Measurements from ENCODE around the gene IL17RA. TPM values are rescaled to one million over a fixed set of nuclear protein-coding genes. Genes with fewer than 3 reads are reported as not detected.

IL17RA gene
- polyA plus RNA-seq, 2 donors: 3.8 TPM

DNA sequence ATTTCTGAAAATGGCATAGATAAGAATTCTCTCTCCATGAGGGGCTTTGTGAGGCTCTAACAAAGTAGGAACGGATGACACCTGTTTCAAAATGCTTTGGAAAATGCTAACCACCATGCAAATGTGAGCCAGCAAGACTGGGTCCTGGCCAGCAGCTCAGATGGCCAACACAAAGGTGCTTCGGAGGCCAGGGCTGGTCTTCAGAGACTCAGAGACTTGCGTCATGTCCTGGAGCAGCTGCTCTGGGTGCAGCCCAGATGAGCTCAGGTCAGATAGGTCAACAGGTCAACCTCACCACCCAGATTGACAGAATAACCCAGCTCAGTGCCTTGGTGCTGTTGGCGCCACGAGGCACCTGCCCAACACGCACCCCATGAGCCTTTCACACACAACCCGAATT, 48.3 kb downstream of the IL17RA start:
- no peaks in the 10 kb centered on the region for H3K9me3 ChIP-seq (ENCODE audit: control insufficient read depth in 2 of 2, insufficient read depth in 1 of 2, low read depth in 1 of 2, low read length in 1 of 2)
- peaks cover 0 to 17% of the 10 kb centered on the region in 2 donors for H3K36me3 ChIP-seq (ENCODE audit: control insufficient read depth in 2 of 2, insufficient read depth in 2 of 2, low read length in 1 of 2)
- H3K27ac ChIP-seq (ENCODE audit: low read depth in 2 of 2, low read length in 1 of 2): no peak overlapping the region
- H3K4me1 ChIP-seq (ENCODE audit: control insufficient read depth in 2 of 2, insufficient read depth in 2 of 2, low read length in 1 of 2): no peaks in the 10 kb centered on the region
- H3K27me3 ChIP-seq (ENCODE audit: control insufficient read depth in 1 of 2, insufficient read depth in 2 of 2, low read length in 2 of 2): no peaks in the 10 kb centered on the region
- 90 to 93% methylated on average over 7 of the region's 7 CpGs for WGBS, 2 donors
- no peak overlapping the region for H3K4me3 ChIP-seq (ENCODE audit: low read depth in 1 of 2, low read length in 2 of 2)

DNA sequence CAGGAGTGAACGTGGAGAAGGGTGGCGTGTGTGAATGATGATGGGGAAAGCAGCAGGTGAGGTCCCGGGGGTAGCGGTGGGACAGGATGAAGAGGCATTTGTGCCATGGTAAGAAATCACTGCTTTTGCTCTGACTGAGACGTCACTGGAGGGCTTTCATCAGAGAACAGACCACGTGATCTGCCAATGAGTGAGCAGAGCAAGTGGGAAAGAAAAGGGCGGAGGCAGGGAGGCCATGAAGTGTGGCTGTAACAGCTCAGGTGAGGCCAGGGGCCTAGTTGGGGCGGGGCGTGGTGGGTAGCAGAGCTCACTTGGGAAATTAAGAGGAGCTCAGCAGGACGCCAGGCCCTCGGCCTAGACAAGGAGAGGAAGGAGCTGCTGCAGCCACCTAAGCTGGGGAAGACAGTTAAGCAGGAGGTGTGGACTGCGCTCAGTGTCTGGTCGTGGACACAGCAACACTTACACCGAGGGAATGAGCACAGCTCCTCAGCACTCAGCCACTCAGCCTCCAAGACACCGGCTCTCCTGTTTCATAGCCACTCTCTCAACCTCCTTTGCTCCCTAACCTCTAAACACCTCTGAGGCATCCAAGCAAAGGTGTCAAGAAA, 50.5 kb downstream of the IL17RA start:
- H3K36me3 ChIP-seq (ENCODE audit: control insufficient read depth in 2 of 2, insufficient read depth in 2 of 2, low read length in 1 of 2): peaks cover 0 to 29% of the 10 kb centered on the region in 2 donors
- no peaks in the 10 kb centered on the region for H3K4me1 ChIP-seq (ENCODE audit: control insufficient read depth in 2 of 2, insufficient read depth in 2 of 2, low read length in 1 of 2)
- H3K4me3 ChIP-seq (ENCODE audit: low read depth in 1 of 2, low read length in 2 of 2): no peak overlapping the region
- 89 to 90% methylated on average over 15 of the region's 15 CpGs for WGBS, 2 donors
- no peak overlapping the region for H3K27ac ChIP-seq (ENCODE audit: low read depth in 2 of 2, low read length in 1 of 2)
- no peaks in the 10 kb centered on the region for H3K27me3 ChIP-seq (ENCODE audit: control insufficient read depth in 1 of 2, insufficient read depth in 2 of 2, low read length in 2 of 2)
- no peaks in the 10 kb centered on the region for H3K9me3 ChIP-seq (ENCODE audit: control insufficient read depth in 2 of 2, insufficient read depth in 1 of 2, low read depth in 1 of 2, low read length in 1 of 2)

DNA sequence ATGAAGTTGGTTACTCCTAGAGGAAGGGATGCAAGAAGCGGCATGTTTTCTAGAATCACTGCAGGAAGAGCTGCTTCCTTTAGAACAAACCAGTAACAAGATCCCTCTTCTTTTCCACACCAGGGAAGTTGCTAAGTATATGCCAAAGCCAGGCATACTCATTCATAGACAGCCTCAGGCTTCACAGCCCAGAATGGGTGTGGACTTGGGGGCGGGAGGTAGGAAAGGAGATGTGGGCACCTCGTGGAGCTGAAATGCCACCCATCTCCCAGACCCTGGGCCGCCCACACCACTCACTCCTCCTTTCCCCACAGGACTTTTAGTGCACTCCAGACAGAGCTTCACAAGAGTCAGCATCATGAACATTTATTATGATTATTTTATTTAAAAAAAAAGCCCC, 52.4 kb downstream of the IL17RA start:
- 77 to 86% methylated on average over 4 of the region's 4 CpGs for WGBS, 2 donors
- no peaks in the 10 kb centered on the region for H3K4me1 ChIP-seq (ENCODE audit: control insufficient read depth in 2 of 2, insufficient read depth in 2 of 2, low read length in 1 of 2)
- no peak overlapping the region for H3K27ac ChIP-seq (ENCODE audit: low read depth in 2 of 2, low read length in 1 of 2)
- H3K27me3 ChIP-seq (ENCODE audit: control insufficient read depth in 1 of 2, insufficient read depth in 2 of 2, low read length in 2 of 2): no peaks in the 10 kb centered on the region
- H3K4me3 ChIP-seq (ENCODE audit: low read depth in 1 of 2, low read length in 2 of 2): no peak overlapping the region
- H3K9me3 ChIP-seq (ENCODE audit: control insufficient read depth in 2 of 2, insufficient read depth in 1 of 2, low read depth in 1 of 2, low read length in 1 of 2): no peaks in the 10 kb centered on the region
- H3K36me3 ChIP-seq (ENCODE audit: control insufficient read depth in 2 of 2, insufficient read depth in 2 of 2, low read length in 1 of 2): peaks cover 3 to 44% of the 10 kb centered on the region in 2 donors

DNA sequence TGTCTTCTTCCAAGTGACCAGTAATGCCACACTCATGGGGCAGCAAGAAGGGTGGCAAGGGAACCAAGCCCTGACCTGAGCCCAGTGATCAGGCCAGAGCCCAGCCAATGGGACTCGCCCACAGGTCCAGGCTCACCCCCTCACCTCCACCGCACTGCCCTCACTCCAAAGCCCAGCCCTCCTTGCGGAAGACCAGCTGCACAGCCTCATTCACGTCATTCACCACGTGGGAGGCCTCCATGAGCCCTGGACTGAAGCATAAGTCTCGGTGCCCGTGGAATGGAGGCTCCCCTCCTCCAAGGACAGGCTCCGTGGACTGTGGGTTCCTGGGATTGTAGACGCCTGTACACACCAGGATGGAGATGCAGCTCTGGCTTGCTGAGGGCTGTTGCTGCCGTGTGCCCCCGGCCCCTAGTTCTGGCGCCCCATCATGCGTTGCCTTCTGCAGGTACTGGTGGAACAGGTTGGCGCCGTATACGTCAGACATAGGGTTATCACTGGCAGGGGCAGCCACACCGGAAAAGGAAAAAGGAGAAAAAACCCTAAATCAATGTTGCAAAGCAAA, 53.1 kb downstream of the IL17RA start:
- no peaks in the 10 kb centered on the region for H3K4me1 ChIP-seq (ENCODE audit: control insufficient read depth in 2 of 2, insufficient read depth in 2 of 2, low read length in 1 of 2)
- WGBS, 2 donors: 89 to 91% methylated on average over 17 of the region's 17 CpGs
- H3K4me3 ChIP-seq (ENCODE audit: low read depth in 1 of 2, low read length in 2 of 2): no peak overlapping the region
- no peak overlapping the region for H3K27ac ChIP-seq (ENCODE audit: low read depth in 2 of 2, low read length in 1 of 2)
- H3K9me3 ChIP-seq (ENCODE audit: control insufficient read depth in 2 of 2, insufficient read depth in 1 of 2, low read depth in 1 of 2, low read length in 1 of 2): no peaks in the 10 kb centered on the region
- no peaks in the 10 kb centered on the region for H3K27me3 ChIP-seq (ENCODE audit: control insufficient read depth in 1 of 2, insufficient read depth in 2 of 2, low read length in 2 of 2)
- H3K36me3 ChIP-seq (ENCODE audit: control insufficient read depth in 2 of 2, insufficient read depth in 2 of 2, low read length in 1 of 2): peaks cover 6 to 47% of the 10 kb centered on the region in 2 donors

DNA sequence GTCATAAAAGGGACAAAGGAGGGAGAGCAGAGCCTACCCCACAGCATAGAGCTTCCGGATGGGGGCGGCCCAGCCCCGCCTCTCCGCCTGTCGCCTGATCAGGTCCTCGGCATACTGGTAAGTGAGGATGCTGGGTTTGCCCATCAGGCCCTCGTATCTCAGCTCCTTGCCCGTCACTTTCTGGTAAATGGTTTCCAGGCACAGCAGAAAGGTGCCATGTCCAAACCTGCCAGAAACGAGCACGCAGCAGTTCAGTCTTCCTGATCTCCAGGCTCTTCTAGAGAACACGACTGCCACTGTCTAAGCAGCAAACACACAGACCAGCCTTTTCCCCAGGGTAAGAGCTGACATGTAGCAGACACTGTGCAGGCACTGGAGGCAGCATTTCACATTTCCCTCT, 53.7 kb downstream of the IL17RA start:
- Histone ChIP-seq H3K27me3 (ENCODE audit: control insufficient read depth in 1 of 2, insufficient read depth in 2 of 2, low read length in 2 of 2) (no peaks in the 10 kb centered on the region), H3K9me3 (ENCODE audit: control insufficient read depth in 2 of 2, insufficient read depth in 1 of 2, low read depth in 1 of 2, low read length in 1 of 2) (no peaks in the 10 kb centered on the region), H3K4me3 (ENCODE audit: low read depth in 1 of 2, low read length in 2 of 2) (no peak overlapping the region), H3K36me3 (ENCODE audit: control insufficient read depth in 2 of 2, insufficient read depth in 2 of 2, low read length in 1 of 2) (peaks cover 8 to 53% of the 10 kb centered on the region in 2 donors), H3K27ac (ENCODE audit: low read depth in 2 of 2, low read length in 1 of 2) (no peak overlapping the region), H3K4me1 (ENCODE audit: control insufficient read depth in 2 of 2, insufficient read depth in 2 of 2, low read length in 1 of 2) (no peaks in the 10 kb centered on the region)
- WGBS, 2 donors: 82 to 85% methylated on average over 11 of the region's 11 CpGs

DNA sequence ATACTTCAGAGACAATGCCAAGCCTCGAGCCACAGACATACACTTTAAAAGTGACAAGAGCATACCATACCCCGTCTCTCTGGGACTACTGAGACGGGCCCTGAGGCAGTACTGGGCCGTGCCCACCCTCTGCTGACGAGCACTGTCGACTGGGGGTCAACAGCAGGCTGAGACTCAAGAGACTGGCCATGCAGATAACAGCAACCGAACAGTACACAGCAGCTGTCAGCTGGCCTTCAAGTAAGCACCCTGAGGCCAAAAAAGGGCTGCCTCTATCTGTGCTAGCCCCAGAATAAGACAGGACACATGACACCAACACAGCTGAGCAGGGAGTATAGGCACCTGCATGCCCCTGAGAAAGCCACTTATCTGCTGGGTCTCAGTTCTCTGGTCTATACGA, 55.2 kb downstream of the IL17RA start:
- Histone ChIP-seq H3K27me3 (ENCODE audit: control insufficient read depth in 1 of 2, insufficient read depth in 2 of 2, low read length in 2 of 2) (no peaks in the 10 kb centered on the region), H3K36me3 (ENCODE audit: control insufficient read depth in 2 of 2, insufficient read depth in 2 of 2, low read length in 1 of 2) (peaks cover 8 to 62% of the 10 kb centered on the region in 2 donors), H3K9me3 (ENCODE audit: control insufficient read depth in 2 of 2, insufficient read depth in 1 of 2, low read depth in 1 of 2, low read length in 1 of 2) (no peaks in the 10 kb centered on the region), H3K4me3 (ENCODE audit: low read depth in 1 of 2, low read length in 2 of 2) (no peak overlapping the region), H3K27ac (ENCODE audit: low read depth in 2 of 2, low read length in 1 of 2) (no peak overlapping the region), H3K4me1 (ENCODE audit: control insufficient read depth in 2 of 2, insufficient read depth in 2 of 2, low read length in 1 of 2) (no peaks in the 10 kb centered on the region)
- WGBS, 2 donors: 78 to 85% methylated on average over 8 of the region's 8 CpGs

DNA sequence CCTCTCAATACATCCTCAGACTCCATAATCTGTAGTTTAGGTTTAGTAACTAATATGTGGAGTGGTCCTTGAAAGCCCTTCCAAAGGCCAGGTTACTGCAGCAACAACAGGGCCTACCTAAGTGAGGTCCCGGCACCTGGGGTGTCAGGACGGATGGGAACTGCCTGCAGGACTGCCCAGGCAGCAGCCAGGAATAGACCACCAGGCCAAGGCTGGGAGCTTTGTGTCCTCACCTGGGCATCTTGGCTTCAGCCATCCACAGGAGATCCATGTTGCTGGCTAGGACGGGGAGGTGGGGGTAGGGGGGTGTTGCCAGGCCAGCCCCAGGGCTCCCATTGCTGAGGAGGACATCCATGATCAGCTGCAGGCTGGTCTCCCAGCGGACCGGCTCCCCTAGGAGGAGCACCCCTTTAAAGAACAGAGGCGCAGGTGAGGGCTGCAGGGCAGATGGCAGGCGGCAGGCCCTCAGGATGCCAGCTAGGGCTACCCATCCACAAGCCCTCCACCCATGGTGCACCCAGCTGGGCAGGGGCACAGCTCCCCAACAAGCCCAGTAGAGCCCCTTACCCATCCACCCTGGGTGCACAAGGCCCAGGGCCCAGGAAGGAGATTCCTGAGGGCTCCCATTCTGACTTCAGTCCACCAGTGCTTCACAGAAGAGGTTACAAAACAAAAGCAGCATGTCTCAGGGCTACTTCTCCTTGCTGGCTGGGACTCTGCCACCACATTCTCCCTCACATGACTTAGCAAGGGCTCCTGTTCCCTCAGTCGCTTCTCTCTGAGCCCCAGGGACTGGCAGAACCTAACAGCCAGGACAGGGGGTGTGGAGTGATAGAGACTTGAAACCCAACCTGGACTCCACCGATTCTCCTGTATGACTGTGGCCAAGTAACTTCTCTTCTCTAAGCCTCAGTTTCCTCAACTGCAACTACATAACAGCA, 56.3 kb downstream of the IL17RA start:
- Histone ChIP-seq H3K27ac (ENCODE audit: low read depth in 2 of 2, low read length in 1 of 2) (no peak overlapping the region), H3K27me3 (ENCODE audit: control insufficient read depth in 1 of 2, insufficient read depth in 2 of 2, low read length in 2 of 2) (no peaks in the 10 kb centered on the region), H3K36me3 (ENCODE audit: control insufficient read depth in 2 of 2, insufficient read depth in 2 of 2, low read length in 1 of 2) (peaks cover 8 to 60% of the 10 kb centered on the region in 2 donors), H3K9me3 (ENCODE audit: control insufficient read depth in 2 of 2, insufficient read depth in 1 of 2, low read depth in 1 of 2, low read length in 1 of 2) (no peaks in the 10 kb centered on the region), H3K4me3 (ENCODE audit: low read depth in 1 of 2, low read length in 2 of 2) (no peak overlapping the region), H3K4me1 (ENCODE audit: control insufficient read depth in 2 of 2, insufficient read depth in 2 of 2, low read length in 1 of 2) (no peaks in the 10 kb centered on the region)
- 93 to 97% methylated on average over 8 to 9 of the region's 9 CpGs for WGBS, 2 donors

DNA sequence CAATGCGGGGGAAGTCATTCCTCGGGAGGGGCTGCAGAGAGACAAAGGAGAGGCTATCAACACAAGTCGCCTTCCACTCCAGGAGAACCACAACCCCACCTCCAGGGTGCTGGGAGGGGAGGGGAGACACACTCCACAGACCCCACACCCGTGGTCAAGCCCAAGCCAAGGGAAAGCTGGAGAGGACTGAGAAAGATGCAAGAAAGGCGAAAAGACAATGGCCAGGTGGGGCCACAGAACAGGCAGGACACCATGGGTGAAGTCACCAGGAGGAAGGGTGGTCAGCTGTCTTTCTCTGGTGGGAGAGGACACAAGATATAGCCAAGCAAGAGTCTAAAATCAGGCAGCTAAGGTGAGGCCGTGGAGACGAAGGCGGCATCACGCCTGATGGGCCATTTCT, 58.3 kb downstream of the IL17RA start:
- Histone ChIP-seq H3K9me3 (ENCODE audit: control insufficient read depth in 2 of 2, insufficient read depth in 1 of 2, low read depth in 1 of 2, low read length in 1 of 2) (no peaks in the 10 kb centered on the region), H3K27ac (ENCODE audit: low read depth in 2 of 2, low read length in 1 of 2) (no peak overlapping the region), H3K36me3 (ENCODE audit: control insufficient read depth in 2 of 2, insufficient read depth in 2 of 2, low read length in 1 of 2) (peaks cover 8 to 55% of the 10 kb centered on the region in 2 donors), H3K4me1 (ENCODE audit: control insufficient read depth in 2 of 2, insufficient read depth in 2 of 2, low read length in 1 of 2) (no peaks in the 10 kb centered on the region), H3K27me3 (ENCODE audit: control insufficient read depth in 1 of 2, insufficient read depth in 2 of 2, low read length in 2 of 2) (no peaks in the 10 kb centered on the region), H3K4me3 (ENCODE audit: low read depth in 1 of 2, low read length in 2 of 2) (no peak overlapping the region)
- 92% methylated on average over 9 of the region's 9 CpGs for WGBS, 2 donors

DNA sequence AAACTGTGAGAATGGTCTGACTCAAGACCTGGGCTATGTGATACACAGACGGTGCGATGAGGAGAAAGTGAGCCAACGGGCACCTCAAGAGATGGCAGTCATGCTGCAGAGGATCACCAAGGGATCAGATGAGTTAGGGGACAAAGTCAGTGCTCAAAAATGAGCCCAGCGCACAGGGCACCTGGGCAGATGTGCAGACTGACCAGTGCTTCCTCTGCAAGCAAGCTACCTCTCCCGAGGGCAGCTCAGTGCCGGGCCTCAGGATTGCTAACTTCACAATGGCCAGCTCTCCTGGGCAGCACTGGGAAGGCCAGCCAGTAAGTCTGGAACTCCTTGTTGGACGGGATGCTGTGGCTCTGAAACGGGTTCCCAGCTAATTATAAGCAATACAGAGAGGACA, 59.0 kb downstream of the IL17RA start:
- no peaks in the 10 kb centered on the region for H3K9me3 ChIP-seq (ENCODE audit: control insufficient read depth in 2 of 2, insufficient read depth in 1 of 2, low read depth in 1 of 2, low read length in 1 of 2)
- no peaks in the 10 kb centered on the region for H3K27me3 ChIP-seq (ENCODE audit: control insufficient read depth in 1 of 2, insufficient read depth in 2 of 2, low read length in 2 of 2)
- H3K4me3 ChIP-seq (ENCODE audit: low read depth in 1 of 2, low read length in 2 of 2): no peak overlapping the region
- H3K27ac ChIP-seq (ENCODE audit: low read depth in 2 of 2, low read length in 1 of 2): no peak overlapping the region
- H3K36me3 ChIP-seq (ENCODE audit: control insufficient read depth in 2 of 2, insufficient read depth in 2 of 2, low read length in 1 of 2): peaks cover 8 to 50% of the 10 kb centered on the region in 2 donors
- no peaks in the 10 kb centered on the region for H3K4me1 ChIP-seq (ENCODE audit: control insufficient read depth in 2 of 2, insufficient read depth in 2 of 2, low read length in 1 of 2)
- 90 to 92% methylated on average over 8 of the region's 8 CpGs for WGBS, 2 donors
